Aorta (tissue), 5 donors: ENCODE data around the gene PLCXD3. TPM values are rescaled to one million over a fixed set of nuclear protein-coding genes. Genes with fewer than 3 reads are reported as not detected.
"Not testable (repeated sequence)": the region's sequence is repeated elsewhere in the genome, so short reads cannot be mapped to it uniquely, and the experiment has no call there.

ENCODE experiments used
- ATAC-seq: fragments of 200-7000 bp; cut with Tn5 transposase; one replicate; pipeline ENCODE4 v1.9.1; 2022; ENCODE audit warnings: moderate library complexity; ENCODE audit not compliant: low FRiP score
- DNase-seq, 2 donors: peaks; one replicate each; pipeline ENCODE4 v3.0.0-alpha.2; 2020
- H3K27ac ChIP-seq, 2 donors: one replicate each; pipeline ENCODE4 v1.5.1; 2013; ENCODE audit warnings: low read length in 2 of 2, mild to moderate bottlenecking in 2 of 2, moderate library complexity in 2 of 2, control low read depth in 1 of 2, inconsistent platforms in 1 of 2, low read depth in 1 of 2
- H3K27me3 ChIP-seq, 2 donors: one replicate each; pipeline ENCODE4 v1.6.1; 2013; ENCODE audit warnings: control low read depth in 1 of 2, low read length in 1 of 2, mild to moderate bottlenecking in 1 of 2, moderate library complexity in 1 of 2; ENCODE audit not compliant: insufficient read depth in 2 of 2, control insufficient read depth in 1 of 2
- H3K36me3 ChIP-seq, 2 donors: one replicate each; pipeline ENCODE4 v1.6.1; 2013; ENCODE audit warnings: control low read depth in 1 of 2, low read length in 1 of 2, mild to moderate bottlenecking in 1 of 2; ENCODE audit not compliant: insufficient read depth in 2 of 2, control insufficient read depth in 1 of 2
- H3K4me1 ChIP-seq, 2 donors: one replicate each; pipeline ENCODE4 v1.6.1; 2013; ENCODE audit warnings: low read length in 2 of 2, control low read depth in 1 of 2, mild to moderate bottlenecking in 1 of 2, moderate library complexity in 1 of 2; ENCODE audit not compliant: insufficient read depth in 2 of 2, control insufficient read depth in 1 of 2
- H3K4me3 ChIP-seq, 2 donors: one replicate each; pipeline ENCODE4 v1.5.1; 2013; ENCODE audit warnings: low read length in 2 of 2, control low read depth in 1 of 2, mild to moderate bottlenecking in 1 of 2
- H3K9me3 ChIP-seq: one replicate; pipeline ENCODE4 v1.6.1; 2013; ENCODE audit warnings: mild to moderate bottlenecking, low read length; ENCODE audit not compliant: control insufficient read depth
- WGBS, 2 donors: extraction: QIAGEN DNeasy Blood & Tissue Kit; methylation state at CpG; one replicate each; pipeline ENCODE4 v1.1.7; 2013; 5-methylcytosine and 5-hydroxymethylcytosine counted together
- intact Hi-C, 2 donors: fragments of 100-400 bp; cut with DNase I; formaldehyde crosslinking; loops; one replicate each; pipeline versions ENCODE4 v1.14.2 to v1.15.0; 2022
- polyA plus RNA-seq, 2 donors: library from polyadenylated mRNA; stranded (reverse); fragments of 200-250 nt; gene quantifications; one replicate each; pipeline ENCODE4 v1.2.3, GENCODE V29; 2013
- total RNA-seq, 2 donors: library from RNA; stranded (reverse); fragmentation: NEBNext Ultra II Directional; extraction: Animal tissue kit (Norgen Biotek cat#: 25700); gene quantifications; one replicate each; pipeline ENCODE4 v1.2.1, GENCODE V29; 2021
- donor health status: healthy with polysubstance abuse.
- donor health status: Bipolar disorder and iron deficiency.
- donor health status: DM: no; HTN: no; CAD: no.
- donor health status: DM: no; HTN: no; CAD: no.
- donor health status: DM: yes; HTN: yes; CAD: no.

Gene PLCXD3
- total and polyA plus RNA-seq, 4 donors, result 0.67 to 14.5 (median 8.3) TPM

GRCh38 chr5:41508696-41509398 lies 1.6 kb downstream of the PLCXD3 start:
- Histone ChIP-seq H3K36me3 (no peaks in the 10 kb centered on the region), H3K4me1 (no peaks in the 10 kb centered on the region), H3K27ac (no peak overlapping the region), H3K9me3 (no peaks in the 10 kb centered on the region), H3K4me3 (no peak overlapping the region), H3K27me3 (no peaks in the 10 kb centered on the region)
- DNase-seq, result no peak
- intact Hi-C loops, result no loop called here
- 54 to 58% methylated on average over 5 of the region's 5 CpGs for WGBS, 2 donors
- ATAC-seq, result peak; percentile 34

DNA sequence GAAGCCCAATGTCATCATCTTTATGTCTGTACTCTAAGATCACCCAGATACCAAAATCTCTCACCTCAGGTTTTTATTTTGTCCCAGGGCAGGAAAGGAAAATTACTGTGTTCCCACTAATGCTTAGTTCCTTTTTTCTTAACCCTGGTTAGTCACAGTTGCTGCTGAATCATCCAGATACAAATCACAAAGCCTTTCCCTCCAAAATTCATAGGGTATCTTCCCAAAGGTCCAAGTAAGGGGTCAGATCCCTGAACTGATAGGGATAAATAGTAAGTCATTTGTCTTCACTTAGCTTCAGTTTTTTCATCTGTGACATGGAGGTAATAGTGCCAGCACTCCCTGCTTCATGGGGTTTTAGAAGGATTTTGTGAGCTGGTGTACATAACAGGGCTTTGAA lies 2.2 kb downstream of the PLCXD3 start:
- no peaks in the 10 kb centered on the region for H3K27me3 ChIP-seq
- DNase-seq, result no peak
- H3K9me3 ChIP-seq, result no peaks in the 10 kb centered on the region
- no peak overlapping the region for H3K27ac ChIP-seq
- ATAC-seq, result no peak
- H3K4me3 ChIP-seq, result no peak overlapping the region
- H3K36me3 ChIP-seq, result no peaks in the 10 kb centered on the region
- no peaks in the 10 kb centered on the region for H3K4me1 ChIP-seq
- intact Hi-C loops, result no loop called here

DNA sequence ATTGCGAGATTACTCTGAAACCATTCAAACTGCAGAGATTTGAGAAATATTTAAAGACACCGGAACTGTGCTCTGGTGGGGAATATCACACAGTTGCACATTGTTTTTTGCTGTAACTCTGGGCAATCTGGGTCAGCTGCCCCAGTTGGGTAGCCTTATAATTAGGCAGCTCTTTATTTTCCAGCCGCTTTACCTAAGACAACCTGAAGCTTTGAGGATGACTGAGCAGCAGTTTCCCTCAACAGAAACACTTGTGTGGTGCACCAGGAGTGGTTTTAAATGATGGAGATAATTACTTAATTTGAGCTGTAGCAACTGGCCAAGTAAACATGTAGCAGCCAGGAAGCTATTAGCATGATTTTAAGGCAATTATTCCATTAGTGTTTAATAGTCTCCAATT lies 2.9 kb downstream of the PLCXD3 start:
- DNase-seq (no peak), ATAC-seq (no peak)
- H3K27me3 ChIP-seq, result no peaks in the 10 kb centered on the region
- no peak overlapping the region for H3K4me3 ChIP-seq
- H3K27ac ChIP-seq, result no peak overlapping the region
- 90 to 95% methylated on average over 3 of the region's 3 CpGs for WGBS, 2 donors
- H3K9me3 ChIP-seq, result no peaks in the 10 kb centered on the region
- no peaks in the 10 kb centered on the region for H3K4me1 ChIP-seq
- intact Hi-C loops, result no loop called here
- H3K36me3 ChIP-seq, result no peaks in the 10 kb centered on the region

DNA sequence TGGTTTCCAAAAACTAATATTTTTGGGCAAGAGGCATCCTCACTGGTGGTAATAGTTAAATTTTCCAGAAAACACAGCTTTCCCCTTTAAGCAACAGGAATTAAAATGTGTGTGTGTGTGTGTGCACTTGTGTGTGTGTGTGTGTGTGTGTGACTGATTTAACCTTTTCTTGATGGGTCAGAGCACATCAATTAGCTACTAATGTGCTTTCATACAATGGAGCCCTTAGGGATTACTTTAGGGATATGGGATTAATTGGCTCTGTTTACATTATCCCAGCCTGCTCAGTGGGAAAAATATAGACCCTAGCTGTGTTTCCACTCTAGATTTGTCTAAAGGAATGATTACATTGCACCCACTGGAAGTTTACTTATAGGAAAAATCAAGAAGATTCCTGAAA lies 6.5 kb downstream of the PLCXD3 start:
- intact Hi-C loops, result no loop called here
- no peaks in the 10 kb centered on the region for H3K4me1 ChIP-seq
- no peak overlapping the region for H3K27ac ChIP-seq
- ATAC-seq (no peak), DNase-seq (no peak)
- H3K4me3 ChIP-seq, result no peak overlapping the region
- H3K36me3 ChIP-seq, result no peaks in the 10 kb centered on the region
- no peaks in the 10 kb centered on the region for H3K9me3 ChIP-seq
- no peaks in the 10 kb centered on the region for H3K27me3 ChIP-seq

DNA sequence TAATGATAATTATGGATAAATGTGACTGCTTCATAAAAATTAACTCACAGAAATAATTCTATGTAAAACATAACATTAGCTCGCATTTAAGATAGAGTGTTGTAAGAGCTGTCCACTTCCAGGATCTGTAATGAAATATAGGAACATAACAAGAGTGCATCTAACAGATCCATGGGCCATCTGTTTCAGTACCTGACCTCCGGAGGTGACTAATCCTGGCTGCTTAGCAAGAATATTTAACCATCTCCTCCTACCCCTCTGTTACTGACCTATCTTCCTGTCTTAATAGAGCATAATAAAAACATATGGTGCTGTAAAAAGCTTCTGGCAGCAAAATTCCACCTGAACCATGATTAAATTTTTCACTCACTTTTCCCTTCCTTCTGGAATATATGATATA lies 7.1 kb downstream of the PLCXD3 start:
- Histone ChIP-seq H3K36me3 (no peaks in the 10 kb centered on the region), H3K9me3 (no peaks in the 10 kb centered on the region), H3K27me3 (no peaks in the 10 kb centered on the region), H3K4me3 (no peak overlapping the region), H3K27ac (no peak overlapping the region), H3K4me1 (no peaks in the 10 kb centered on the region)
- intact Hi-C loops, result no loop called here
- WGBS, 2 donors, result 66 to 73% methylated on average over 2 of the region's 2 CpGs
- ATAC-seq, result no peak
- DNase-seq, result no peak

GRCh38 chr5:41493490-41494126 lies 16.8 kb downstream of the PLCXD3 start:
- ATAC-seq, H3K9me3 ChIP-seq, H3K4me3 ChIP-seq, H3K36me3 ChIP-seq, H3K4me1 ChIP-seq, H3K27me3 ChIP-seq, DNase-seq, H3K27ac ChIP-seq, intact Hi-C loops: not testable (repeated sequence)
- WGBS, 2 donors, result 87 to 90% methylated on average over 24 of the region's 24 CpGs

DNA sequence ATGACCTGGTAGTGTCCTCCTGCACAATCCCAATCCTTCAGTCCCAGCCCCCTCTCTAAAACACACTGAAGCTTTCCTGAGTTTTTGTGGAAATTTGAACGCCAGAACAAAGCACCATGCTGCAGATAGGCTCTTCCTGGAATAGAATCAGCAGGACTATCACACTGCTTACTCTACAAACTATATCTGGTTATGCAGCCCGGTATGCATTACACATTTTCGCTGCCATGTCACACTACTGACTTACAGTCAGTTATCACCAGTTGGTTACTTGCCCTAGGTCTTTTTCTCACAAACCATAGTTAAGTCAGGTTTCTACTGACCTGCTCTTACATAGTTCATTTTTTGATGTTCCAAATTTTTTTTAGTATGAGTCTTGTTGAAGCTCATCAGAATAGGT lies 24.9 kb downstream of the PLCXD3 start:
- intact Hi-C loops, result no loop called here

GRCh38 chr5:41482715-41483114 lies 27.7 kb downstream of the PLCXD3 start:
- ATAC-seq (no peak), DNase-seq (no peak)
- Histone ChIP-seq H3K4me3 (no peak overlapping the region), H3K27me3 (no peaks in the 10 kb centered on the region), H3K9me3 (no peaks in the 10 kb centered on the region), H3K27ac (no peak overlapping the region), H3K36me3 (no peaks in the 10 kb centered on the region), H3K4me1 (no peaks in the 10 kb centered on the region)
- WGBS, 2 donors, result 81 to 84% methylated on average over 2 of the region's 2 CpGs
- intact Hi-C loops, result no loop called here

More for the DNA sequence above, 24.9 kb downstream of the PLCXD3 start:
- no peaks in the 10 kb centered on the region for H3K4me1 ChIP-seq
- WGBS, 2 donors, result 70 to 72% methylated on average over 3 of the region's 3 CpGs
- H3K27me3 ChIP-seq, result no peaks in the 10 kb centered on the region
- H3K36me3 ChIP-seq, result no peaks in the 10 kb centered on the region
- DNase-seq, result no peak
- no peak for ATAC-seq
- H3K27ac ChIP-seq, result no peak overlapping the region
- H3K4me3 ChIP-seq, result no peak overlapping the region
- H3K9me3 ChIP-seq, result no peaks in the 10 kb centered on the region

GRCh38 chr5:41482173-41482572 lies 28.2 kb downstream of the PLCXD3 start:
- H3K27ac ChIP-seq, result no peak overlapping the region
- 93 to 95% methylated on average over 6 of the region's 6 CpGs for WGBS, 2 donors
- no peaks in the 10 kb centered on the region for H3K27me3 ChIP-seq
- no peaks in the 10 kb centered on the region for H3K4me1 ChIP-seq
- intact Hi-C loops, result no loop called here
- H3K36me3 ChIP-seq, result no peaks in the 10 kb centered on the region
- DNase-seq (no peak), ATAC-seq (no peak)
- H3K9me3 ChIP-seq, result no peaks in the 10 kb centered on the region
- no peak overlapping the region for H3K4me3 ChIP-seq
